PC-3 (cell line): ENCODE results near the gene CRIM1.

Experiments used
- EZH2phosphoT487 ChIP-seq: fragments of 300-600 bp; sonication (generic); IDR thresholded peaks from 2 replicates; pipeline ENCODE4 v1.6.1; 2018; ENCODE audit warnings: mild to moderate bottlenecking, antibody characterized with exemption, low read length, borderline replicate concordance
- TF ChIP-seq, protein P1 (sequence below): fragments of 300-600 bp; sonication (generic); conservative IDR thresholded peaks from 2 replicates; pipeline ENCODE4 v1.5.1; 2017; ENCODE audit warnings: antibody characterized with exemption, low read depth, mild to moderate bottlenecking, low read length

DNA sequence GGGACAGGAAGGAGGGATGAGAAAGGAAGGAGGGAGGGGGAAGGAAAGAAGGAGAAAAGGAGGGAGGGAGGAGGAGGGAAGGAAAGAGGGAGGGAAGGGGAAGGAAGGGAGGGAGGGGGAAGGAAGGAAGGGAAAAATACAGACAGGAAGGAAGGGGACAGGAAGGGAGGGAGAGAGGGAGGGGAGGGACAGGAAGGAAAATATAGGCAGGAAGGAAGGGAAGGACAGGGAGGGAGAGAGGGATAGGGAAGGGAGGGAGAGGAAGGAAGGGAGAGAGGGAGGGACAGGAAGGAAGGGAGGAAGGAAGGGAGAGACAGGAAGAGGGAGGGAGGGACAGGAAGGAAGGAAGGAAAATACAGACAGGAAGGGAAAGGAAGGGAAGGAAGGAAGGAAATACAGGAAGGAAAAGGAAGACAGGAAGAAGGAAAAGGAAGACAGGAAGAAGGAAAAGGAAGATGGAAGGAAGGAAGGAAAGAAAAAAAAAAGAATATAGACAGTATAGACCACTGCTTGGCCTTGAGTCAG lies 178.8 kb downstream of the CRIM1 start:
- TF ChIP-seq, protein P1, sequence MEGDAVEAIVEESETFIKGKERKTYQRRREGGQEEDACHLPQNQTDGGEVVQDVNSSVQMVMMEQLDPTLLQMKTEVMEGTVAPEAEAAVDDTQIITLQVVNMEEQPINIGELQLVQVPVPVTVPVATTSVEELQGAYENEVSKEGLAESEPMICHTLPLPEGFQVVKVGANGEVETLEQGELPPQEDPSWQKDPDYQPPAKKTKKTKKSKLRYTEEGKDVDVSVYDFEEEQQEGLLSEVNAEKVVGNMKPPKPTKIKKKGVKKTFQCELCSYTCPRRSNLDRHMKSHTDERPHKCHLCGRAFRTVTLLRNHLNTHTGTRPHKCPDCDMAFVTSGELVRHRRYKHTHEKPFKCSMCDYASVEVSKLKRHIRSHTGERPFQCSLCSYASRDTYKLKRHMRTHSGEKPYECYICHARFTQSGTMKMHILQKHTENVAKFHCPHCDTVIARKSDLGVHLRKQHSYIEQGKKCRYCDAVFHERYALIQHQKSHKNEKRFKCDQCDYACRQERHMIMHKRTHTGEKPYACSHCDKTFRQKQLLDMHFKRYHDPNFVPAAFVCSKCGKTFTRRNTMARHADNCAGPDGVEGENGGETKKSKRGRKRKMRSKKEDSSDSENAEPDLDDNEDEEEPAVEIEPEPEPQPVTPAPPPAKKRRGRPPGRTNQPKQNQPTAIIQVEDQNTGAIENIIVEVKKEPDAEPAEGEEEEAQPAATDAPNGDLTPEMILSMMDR: no peak
- TF ChIP-seq EZH2phosphoT487: no peak
